SK-N-SH (cell line): ENCODE data around the gene PPP6R2. TPM values are rescaled to one million over a fixed set of nuclear protein-coding genes. Genes with fewer than 3 reads are reported as not detected.

Experiments
- CTCF ChIA-PET: fragments of 300-600, 350-600 bp; formaldehyde crosslinking; extraction: SDS; loops from one replicate; lab custom pipeline; 2021; lab: Yijun Ruan, JAX
- POLR2A ChIA-PET: fragments of 350-600 bp; sonication (Branson Sonifier 250); formaldehyde crosslinking; extraction: SDS; loops from one replicate; lab custom pipeline; 2020; ENCODE audit warnings: antibody characterized with exemption, inconsistent platforms; lab: Yijun Ruan, JAX
- DNase-seq: peaks from one replicate; pipeline ENCODE4 v3.0.0; 2012
- H2AFZ ChIP-seq: fragments of 200-600 bp; sonication (generic); 2 replicates; pipeline ENCODE4 v1.8.1; 2016; ENCODE audit warnings: antibody characterized with exemption, mild to moderate bottlenecking, low read depth
- H3F3A ChIP-seq: fragments of 200-600 bp; sonication (generic); replicated peaks from 2 replicates; pipeline ENCODE3; 2016; ENCODE audit warnings: antibody characterized with exemption, mild to moderate bottlenecking; ENCODE audit not compliant: insufficient read depth
- H3K27ac ChIP-seq, 2 experiments: fragments of 200-500 bp in 1 of 2; fragments of 200-600 bp in 1 of 2; sonication (Bioruptor generic) in 1 of 2; sonication (generic), shearing (Covaris generic) in 1 of 2; 2 replicates each; pipeline versions ENCODE4 v1.5.1 to v1.6.1; 2014 to 2016; ENCODE audit warnings: low read depth in 2 of 2, inconsistent platforms in 1 of 2, low read length in 1 of 2, mild to moderate bottlenecking in 1 of 2, mixed read lengths in 1 of 2
- H3K27me3 ChIP-seq: fragments of 200-600 bp; sonication (generic), shearing (Covaris generic); 2 replicates; pipeline ENCODE4 v1.6.1; 2016; ENCODE audit warnings: mixed run types; ENCODE audit not compliant: insufficient read depth
- H3K36me3 ChIP-seq, 2 experiments: fragments of 200-500 bp in 1 of 2; fragments of 200-600 bp in 1 of 2; sonication (Bioruptor generic) in 1 of 2; sonication (generic) in 1 of 2; replicated peaks in 1 of 2; 2 replicates each; pipeline versions ENCODE3 to v1.5.1; 2014 to 2016; ENCODE audit warnings: low read length in 1 of 2, mild to moderate bottlenecking in 1 of 2; ENCODE audit not compliant: insufficient read depth in 2 of 2, control insufficient read depth in 1 of 2
- H3K4me1 ChIP-seq, 2 experiments: fragments of 200-500 bp in 1 of 2; fragments of 200-600 bp in 1 of 2; sonication (Bioruptor generic) in 1 of 2; sonication (generic), shearing (Covaris generic) in 1 of 2; 2 replicates each; pipeline versions ENCODE4 v1.5.1 to v1.6.1; 2014 to 2016; ENCODE audit warnings: low read depth in 1 of 2, low read length in 1 of 2, mixed run types in 1 of 2; ENCODE audit not compliant: insufficient read depth in 2 of 2, control insufficient read depth in 1 of 2
- H3K4me2 ChIP-seq: fragments of 200-600 bp; sonication (generic), shearing (Covaris generic); 2 replicates; pipeline ENCODE4 v1.6.1; 2017; ENCODE audit warnings: mixed run types
- H3K4me3 ChIP-seq, 2 experiments: fragments of 200-500 bp in 1 of 2; fragments of 200-600 bp in 1 of 2; sonication (Bioruptor generic) in 1 of 2; sonication (generic), shearing (Covaris generic) in 1 of 2; 2 replicates each; pipeline versions ENCODE4 v1.5.1 to v1.8.1; 2014 to 2016; ENCODE audit warnings: low read depth in 2 of 2, inconsistent platforms in 1 of 2, low read length in 1 of 2, mild to moderate bottlenecking in 1 of 2, mixed read lengths in 1 of 2, moderate library complexity in 1 of 2
- H3K79me2 ChIP-seq: fragments of 200-600 bp; sonication (generic); 2 replicates; pipeline ENCODE4 v1.8.1; 2017; ENCODE audit warnings: mild to moderate bottlenecking; ENCODE audit not compliant: insufficient read depth
- H3K9ac ChIP-seq: fragments of 200-600 bp; sonication (generic); 2 replicates; pipeline ENCODE4 v1.6.1; 2017; ENCODE audit warnings: mixed run types
- H3K9me2 ChIP-seq: fragments of 200-600 bp; sonication (generic); 2 replicates; pipeline ENCODE4 v1.6.1; 2017; ENCODE audit warnings: mixed run types
- H3K9me3 ChIP-seq: fragments of 200-600 bp; sonication (generic); 2 replicates; pipeline ENCODE4 v1.6.1; 2017; ENCODE audit warnings: mixed run types, mild to moderate bottlenecking, moderate library complexity
- H4K20me1 ChIP-seq: fragments of 200-600 bp; sonication (generic); 2 replicates; pipeline ENCODE4 v1.6.1; 2017; ENCODE audit warnings: mild to moderate bottlenecking, mixed run types; ENCODE audit not compliant: insufficient read depth
- EP300 ChIP-seq, 2 experiments: IDR thresholded peaks; 2 replicates each; pipeline versions ENCODE4 v1.4.0 to v1.6.1; 2012; ENCODE audit warnings: borderline replicate concordance in 1 of 2, low read depth in 1 of 2, low read length in 1 of 2
- MEF2A ChIP-seq: IDR thresholded peaks from 2 replicates; pipeline ENCODE4 v1.4.0; 2012; ENCODE audit warnings: low read depth, borderline replicate concordance
- PBX3 ChIP-seq: IDR thresholded peaks from 2 replicates; pipeline ENCODE4; 2012
- REST ChIP-seq: IDR thresholded peaks from 2 replicates; pipeline ENCODE4 v1.6.1; 2012; ENCODE audit warnings: mild to moderate bottlenecking, low read depth, low read length, moderate library complexity
- SIN3A ChIP-seq: IDR thresholded peaks from 2 replicates; pipeline ENCODE4 v1.6.1; 2012; ENCODE audit warnings: low read depth, mild to moderate bottlenecking, low read length, moderate library complexity, borderline replicate concordance
- USF1 ChIP-seq: IDR thresholded peaks from 2 replicates; pipeline ENCODE4 v1.4.0; 2012; ENCODE audit warnings: low read depth, borderline replicate concordance
- WGBS: methylation state at CpG from one replicate; pipeline ENCODE4 v1.1.6; 2017; ENCODE audit warnings: low lambda C conversion rate; 5-methylcytosine and 5-hydroxymethylcytosine counted together
- polyA plus RNA-seq, 3 experiments: library from polyadenylated mRNA; depleted of rRNA; stranded (reverse); fragments of >200 nt; gene quantifications; 2 replicates each; pipeline ENCODE4 v1.2.3, GENCODE V29; 2012

The PPP6R2 gene
- polyA plus RNA-seq, 1 of the 3 experiments (the other 2 are of a cell fraction), result 45.7 TPM

GRCh38 chr22:50309601-50309991 is 33.5 kb upstream of the PPP6R2 start:
- Histone ChIP-seq H3K9me3 (no peaks in the 10 kb centered on the region), H2AFZ (no peak overlapping the region), H3K4me2 (no peak overlapping the region), H3K4me3 (no peak overlapping the region), H3K36me3 (peaks cover 2 to 3% of the 10 kb centered on the region in 2 experiments), H3K27me3 (no peaks in the 10 kb centered on the region), H3K4me1 (peaks cover 15 to 27% of the 10 kb centered on the region in 2 experiments; a peak in 3 of 4 replicates), H3F3A (peaks cover 21% of the 10 kb centered on the region), H3K9me2 (no peaks in the 10 kb centered on the region), H3K9ac (no peak overlapping the region), H3K79me2 (peaks cover 23% of the 10 kb centered on the region), H3K27ac (no peak overlapping the region), H4K20me1 (no peaks in the 10 kb centered on the region)
- ChIA-PET POLR2A (no interaction called here), CTCF (interaction anchor here (1.1 to 2.2 kb wide), 3 partner anchors 17 to 33 kb away, joined by 4 to 7 read pairs (median 5); partner anchors contain the start of gene DENND6B)
- 97% methylated on average over 5 of the region's 7 CpGs for WGBS
- no peak for TF ChIP-seq PBX3
- TF ChIP-seq EP300 (IDR thresholded peaks at IDR 0.05; ENCODE audit: borderline replicate concordance in 1 of 2, low read depth in 1 of 2, low read length in 1 of 2), result no peak
- TF ChIP-seq MEF2A, result no peak
- DNase-seq, result no peak

GRCh38 chr22:50310031-50310722 is 33.0 kb upstream of the PPP6R2 start:
- no peaks in the 10 kb centered on the region for H4K20me1 ChIP-seq
- 97% methylated on average over 20 of the region's 21 CpGs for whole genome bisulfite sequencing
- POLR2A ChIA-PET, result no interaction called here
- H3K27me3 ChIP-seq, result no peaks in the 10 kb centered on the region
- H3K4me2 ChIP-seq, result no peak overlapping the region
- no peaks in the 10 kb centered on the region for H3K9me2 ChIP-seq
- no peak for TF ChIP-seq PBX3
- TF ChIP-seq USF1, result no peak
- no peak for TF ChIP-seq REST
- no peak for TF ChIP-seq MEF2A
- no peak for TF ChIP-seq SIN3A
- peaks cover 9 to 21% of the 10 kb centered on the region in 2 experiments; a peak in 3 of 4 replicates for H3K4me1 ChIP-seq
- H3K36me3 ChIP-seq, result peaks cover 0 to 3% of the 10 kb centered on the region in 2 experiments
- no peak overlapping the region for H3K4me3 ChIP-seq
- H3K9ac ChIP-seq, result no peak overlapping the region
- H3F3A ChIP-seq, result peaks cover 21% of the 10 kb centered on the region
- no peak for DNase-seq
- CTCF ChIA-PET, result interaction anchor here (1.1 to 2.2 kb wide), 3 partner anchors 17 to 34 kb away, joined by 4 to 7 read pairs (median 5); partner anchors contain the start of gene DENND6B
- no peak overlapping the region for H2AFZ ChIP-seq
- H3K9me3 ChIP-seq, result no peaks in the 10 kb centered on the region
- peaks cover 17% of the 10 kb centered on the region for H3K79me2 ChIP-seq
- H3K27ac ChIP-seq, result no peak overlapping the region; a peak in 1 of 4 replicates
